Mononuclear cell (primary cell): ENCODE measurements around the gene CUTC. TPM values are rescaled to one million over a fixed set of nuclear protein-coding genes. Genes with fewer than 3 reads are reported as not detected.

Experiments used
- H3K27me3 ChIP-seq: 2 replicates; pipeline ENCODE4 v1.6.0; 2011; ENCODE audit warnings: low read length, control low read depth; ENCODE audit not compliant: insufficient read depth
- H3K4me1 ChIP-seq: 2 replicates; pipeline ENCODE4 v1.5.1; 2011; ENCODE audit warnings: mild to moderate bottlenecking, low read length, control low read depth; ENCODE audit not compliant: insufficient read depth
- H3K4me3 ChIP-seq: 2 replicates; pipeline ENCODE4 v1.5.1; 2011; ENCODE audit warnings: mild to moderate bottlenecking, low read length, moderate library complexity
- H3K9me3 ChIP-seq: 2 replicates; pipeline ENCODE4 v1.5.1; 2011; ENCODE audit warnings: low read depth, mild to moderate bottlenecking, control low read depth, low read length
- total RNA-seq: library from RNA; depleted of rRNA; stranded (reverse); fragments of >200 nt; gene quantifications from one replicate; pipeline ENCODE4 v1.2.3, GENCODE V29; 2012

CUTC gene
- total RNA-seq, 1 donor: 19.2 TPM

DNA sequence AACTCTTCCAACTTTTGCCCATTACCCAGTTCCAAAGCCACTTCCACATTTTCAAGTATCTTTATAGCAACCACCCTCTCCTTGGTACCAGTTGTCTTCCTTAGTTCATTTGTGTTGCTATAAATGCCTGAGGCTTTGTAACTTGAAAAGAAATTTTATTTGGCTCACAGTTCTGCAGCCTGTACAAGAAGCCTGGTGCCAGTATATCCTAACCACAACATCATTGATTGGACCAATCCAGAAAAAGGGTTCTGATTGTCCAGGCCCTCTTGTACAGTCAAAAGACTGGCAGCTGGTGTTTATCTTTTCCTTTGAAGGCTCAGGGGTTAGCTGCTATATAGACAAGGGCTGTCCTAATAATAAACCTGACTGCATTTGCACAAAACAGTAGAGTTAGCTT lies 29.3 kb downstream of the CUTC start:
- no peak overlapping the region for H3K4me3 ChIP-seq
- no peaks in the 10 kb centered on the region for H3K27me3 ChIP-seq
- no peaks in the 10 kb centered on the region for H3K4me1 ChIP-seq
- no peaks in the 10 kb centered on the region for H3K9me3 ChIP-seq

DNA sequence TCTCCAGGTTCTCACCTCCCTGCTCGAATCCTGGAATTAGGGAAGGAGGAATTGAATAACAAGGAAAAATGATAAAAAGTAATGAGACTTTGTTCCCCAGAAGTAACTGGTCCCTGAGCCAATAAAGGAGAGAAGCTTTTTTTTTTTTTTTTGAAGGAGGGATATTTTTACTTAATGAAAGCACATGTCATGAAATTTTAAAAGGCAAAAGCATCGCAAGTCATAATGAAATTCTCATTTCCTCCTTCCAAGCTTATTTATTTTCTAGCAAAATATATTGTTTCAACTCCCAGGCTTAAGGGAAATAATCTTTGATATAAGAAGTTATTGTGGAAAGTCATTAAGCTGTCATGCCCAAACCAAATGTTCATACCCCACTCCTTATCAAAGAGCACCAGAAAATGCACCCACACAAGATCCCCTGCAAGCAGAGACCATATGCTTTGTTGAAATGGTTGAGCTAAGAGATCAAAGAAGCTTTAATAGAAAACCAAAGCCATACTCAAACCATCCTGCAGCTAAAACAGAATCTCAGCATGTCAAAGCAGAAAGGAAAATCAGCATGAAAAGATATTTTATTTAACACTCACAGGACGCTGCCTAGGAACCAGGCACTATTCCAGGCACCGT lies 33.8 kb downstream of the CUTC start:
- Histone ChIP-seq H3K4me3 (no peak overlapping the region), H3K4me1 (no peaks in the 10 kb centered on the region), H3K27me3 (no peaks in the 10 kb centered on the region), H3K9me3 (no peaks in the 10 kb centered on the region)

DNA sequence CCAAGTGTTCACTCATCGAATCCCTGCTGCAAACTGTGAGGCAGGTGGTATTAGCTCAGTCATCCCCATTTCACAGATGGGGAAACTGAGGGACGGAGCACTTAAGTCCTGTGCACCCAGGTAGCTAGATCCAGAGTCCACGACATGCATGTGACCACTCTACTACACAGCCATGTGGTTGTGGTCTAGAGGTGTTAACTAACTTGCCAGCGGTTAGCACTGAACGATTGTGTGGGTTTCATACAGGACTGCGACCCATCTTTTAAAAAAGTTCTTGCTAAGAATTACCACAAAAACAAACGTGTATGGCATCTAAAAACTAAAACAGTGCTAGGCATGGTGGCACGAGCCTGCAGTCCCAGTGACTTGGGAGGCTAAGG lies 34.3 kb downstream of the CUTC start:
- Histone ChIP-seq H3K27me3 (no peaks in the 10 kb centered on the region), H3K4me3 (no peak overlapping the region), H3K9me3 (no peaks in the 10 kb centered on the region), H3K4me1 (no peaks in the 10 kb centered on the region)

DNA sequence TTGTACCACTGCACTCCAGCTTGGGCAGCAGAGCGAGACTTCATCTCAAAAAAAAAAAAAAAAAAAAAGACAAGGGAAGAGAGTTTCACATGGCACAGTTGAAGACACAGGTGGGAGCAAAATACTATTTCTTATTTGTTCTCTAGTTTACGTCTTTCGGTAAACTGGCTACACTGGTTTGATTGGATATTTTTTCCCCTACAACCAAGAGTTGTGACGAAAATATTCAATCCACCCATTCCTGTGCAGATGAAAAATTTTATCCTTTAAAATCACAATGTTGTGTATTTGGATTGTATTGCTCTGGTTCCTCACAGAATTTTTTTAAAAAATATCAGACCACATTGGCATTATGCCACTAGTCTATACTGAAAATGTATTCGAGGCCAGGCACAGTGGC lies 35.9 kb downstream of the CUTC start:
- H3K27me3 ChIP-seq: no peaks in the 10 kb centered on the region
- no peaks in the 10 kb centered on the region for H3K9me3 ChIP-seq
- no peaks in the 10 kb centered on the region for H3K4me1 ChIP-seq
- H3K4me3 ChIP-seq: no peak overlapping the region

DNA sequence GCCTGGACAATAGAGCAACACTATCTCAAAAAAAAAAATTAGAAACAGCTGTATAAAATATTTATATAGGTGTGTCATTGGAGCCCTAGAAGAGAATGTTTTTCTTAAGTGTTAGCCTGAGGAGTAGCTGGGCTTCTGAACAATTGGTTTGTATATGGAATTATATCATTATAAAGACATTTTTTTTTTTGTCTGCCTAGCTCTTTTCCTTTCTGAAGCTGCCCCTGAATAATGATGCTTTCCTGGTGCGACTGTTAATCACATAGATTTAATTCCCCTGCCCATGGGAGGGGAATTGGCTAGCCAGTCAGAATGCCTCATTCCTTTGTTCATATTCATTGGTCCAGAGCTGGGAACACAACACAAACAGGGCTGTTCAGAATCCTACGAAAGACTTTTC lies 36.5 kb downstream of the CUTC start:
- Histone ChIP-seq H3K9me3 (no peaks in the 10 kb centered on the region), H3K4me3 (no peak overlapping the region), H3K4me1 (no peaks in the 10 kb centered on the region)

DNA sequence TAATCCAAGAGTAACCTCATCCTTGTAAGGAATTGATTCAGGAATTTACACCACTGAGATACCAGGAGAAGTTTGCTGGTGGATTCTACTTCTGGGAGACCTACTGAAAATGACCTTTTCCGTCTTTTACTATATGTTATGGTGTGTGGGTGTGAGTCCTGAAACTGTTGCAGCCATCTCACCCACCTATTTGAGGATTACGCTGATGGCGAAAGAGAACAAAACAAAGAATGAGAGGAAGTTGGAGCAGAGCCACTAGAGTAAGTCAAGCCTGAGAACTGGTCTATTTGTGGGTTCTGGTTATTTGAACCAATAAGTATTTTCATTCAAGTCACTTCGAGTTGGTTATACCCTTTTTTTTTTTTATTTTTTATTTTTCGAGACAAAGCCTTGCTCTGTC lies 37.7 kb downstream of the CUTC start:
- Histone ChIP-seq H3K4me3 (no peak overlapping the region), H3K4me1 (no peaks in the 10 kb centered on the region), H3K9me3 (no peaks in the 10 kb centered on the region), H3K27me3 (no peaks in the 10 kb centered on the region)

More for the DNA sequence above, 36.5 kb downstream of the CUTC start:
- H3K27me3 ChIP-seq: no peaks in the 10 kb centered on the region

DNA sequence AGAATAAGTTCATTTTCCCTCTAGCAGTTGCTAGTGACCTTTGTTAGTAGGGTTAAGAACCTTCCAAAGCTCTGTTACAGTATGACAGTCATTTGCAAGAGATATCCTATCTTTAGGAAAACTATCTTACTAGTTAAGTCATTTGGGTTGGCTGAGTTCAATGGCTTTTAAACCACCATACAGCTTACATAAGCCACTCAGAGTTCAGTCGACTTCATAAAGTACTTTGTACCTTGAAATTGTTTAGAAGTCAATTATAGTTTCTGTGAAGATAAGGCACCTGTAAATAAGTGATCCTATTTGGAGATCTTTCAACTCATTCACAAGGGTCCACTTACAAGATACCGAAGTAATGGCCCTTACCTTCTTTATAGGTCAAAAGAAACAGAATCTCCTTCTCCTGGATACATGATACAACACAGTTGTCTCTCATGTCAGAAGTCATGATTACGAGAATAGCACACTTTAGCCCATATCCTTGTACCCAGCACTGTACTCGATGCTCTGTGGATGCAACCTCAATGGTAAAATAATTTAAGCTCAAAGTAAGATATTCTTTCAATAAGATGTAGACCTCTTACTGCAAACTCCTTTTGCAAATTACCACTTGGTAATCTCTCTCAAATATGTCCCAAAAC lies 38.5 kb downstream of the CUTC start:
- no peaks in the 10 kb centered on the region for H3K27me3 ChIP-seq
- no peak overlapping the region for H3K4me3 ChIP-seq
- no peaks in the 10 kb centered on the region for H3K4me1 ChIP-seq
- H3K9me3 ChIP-seq: no peaks in the 10 kb centered on the region

DNA sequence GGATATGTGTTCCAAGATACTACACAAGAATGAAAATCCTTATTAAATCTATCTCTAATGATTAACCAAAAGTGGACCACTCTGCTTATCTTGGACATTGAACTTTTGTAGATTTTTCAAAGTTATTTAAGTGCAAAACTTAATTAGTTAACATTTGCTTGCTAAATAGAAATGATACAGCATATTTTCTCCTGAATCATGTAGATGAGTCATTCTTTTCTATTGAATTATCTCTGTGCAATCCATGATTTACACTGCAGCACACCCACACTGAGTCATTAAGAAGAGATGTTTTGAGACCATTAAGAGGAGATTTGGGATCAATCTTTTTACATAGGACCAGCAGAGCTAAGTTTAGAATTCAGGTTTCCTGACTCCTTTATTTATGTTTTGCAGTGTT lies 43.8 kb downstream of the CUTC start:
- Histone ChIP-seq H3K4me3 (no peak overlapping the region), H3K9me3 (no peaks in the 10 kb centered on the region), H3K27me3 (no peaks in the 10 kb centered on the region), H3K4me1 (peaks cover 31% of the 10 kb centered on the region)

DNA sequence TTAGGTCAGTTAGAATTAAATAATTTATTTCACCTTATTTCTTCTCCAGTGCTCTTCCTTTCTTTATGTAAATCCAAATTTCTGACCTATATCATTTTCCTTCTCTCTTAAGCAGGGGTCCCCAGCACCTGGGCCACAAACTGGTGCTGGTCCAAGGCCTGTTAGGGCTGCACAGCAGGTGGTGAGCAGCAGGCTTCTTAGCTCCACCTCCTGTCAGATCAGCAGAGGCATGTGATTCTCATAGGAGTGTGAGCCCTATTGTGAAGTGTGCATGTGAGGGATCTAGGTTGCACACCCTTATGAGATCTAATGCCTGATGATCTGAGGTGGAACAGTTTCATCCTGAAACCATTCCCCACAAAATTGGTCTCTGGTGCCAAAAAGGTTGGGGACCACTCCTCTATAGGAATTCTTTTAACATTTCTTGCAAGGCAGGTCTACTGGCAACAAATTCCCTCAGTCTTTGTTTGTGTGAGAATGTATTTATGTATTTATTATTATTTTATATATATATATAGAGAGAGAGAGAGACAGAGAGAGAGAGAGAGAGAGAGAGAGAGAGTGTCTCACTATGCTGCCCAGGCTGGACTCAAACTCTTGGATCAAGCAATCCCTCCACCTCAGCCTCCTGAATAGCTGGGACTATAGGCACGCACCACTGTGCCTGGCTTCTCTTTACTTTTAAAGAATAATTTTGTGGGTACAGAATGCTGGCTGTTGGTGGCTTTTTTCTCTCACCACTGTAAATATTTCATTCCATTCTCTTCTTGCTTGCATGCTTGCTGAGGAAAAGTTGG lies 46.1 kb downstream of the CUTC start:
- Histone ChIP-seq H3K9me3 (no peaks in the 10 kb centered on the region), H3K4me3 (no peak overlapping the region), H3K4me1 (peaks cover 31% of the 10 kb centered on the region), H3K27me3 (no peaks in the 10 kb centered on the region)

DNA sequence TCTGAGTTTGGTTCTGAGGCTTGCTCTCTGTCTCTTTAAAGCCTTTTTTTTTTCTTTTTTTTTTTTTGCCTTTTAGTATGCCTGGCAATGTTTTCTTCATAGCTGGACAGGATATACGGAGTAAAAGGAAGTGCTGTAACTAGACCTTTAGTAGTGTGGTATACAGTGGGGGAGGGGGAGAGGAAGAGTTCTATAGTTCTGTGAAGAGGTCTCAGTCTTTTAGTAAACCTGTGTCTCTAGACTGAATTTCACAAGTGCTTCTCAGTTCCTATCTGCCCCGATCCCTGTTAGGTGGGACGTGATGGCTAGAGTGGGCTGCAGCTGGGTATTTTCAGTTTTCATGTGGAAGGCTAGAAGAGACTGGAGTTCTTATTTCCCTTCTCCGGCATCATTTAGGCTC lies 47.3 kb downstream of the CUTC start:
- H3K4me3 ChIP-seq: no peak overlapping the region
- peaks cover 31% of the 10 kb centered on the region for H3K4me1 ChIP-seq
- H3K9me3 ChIP-seq: no peaks in the 10 kb centered on the region
- no peaks in the 10 kb centered on the region for H3K27me3 ChIP-seq

DNA sequence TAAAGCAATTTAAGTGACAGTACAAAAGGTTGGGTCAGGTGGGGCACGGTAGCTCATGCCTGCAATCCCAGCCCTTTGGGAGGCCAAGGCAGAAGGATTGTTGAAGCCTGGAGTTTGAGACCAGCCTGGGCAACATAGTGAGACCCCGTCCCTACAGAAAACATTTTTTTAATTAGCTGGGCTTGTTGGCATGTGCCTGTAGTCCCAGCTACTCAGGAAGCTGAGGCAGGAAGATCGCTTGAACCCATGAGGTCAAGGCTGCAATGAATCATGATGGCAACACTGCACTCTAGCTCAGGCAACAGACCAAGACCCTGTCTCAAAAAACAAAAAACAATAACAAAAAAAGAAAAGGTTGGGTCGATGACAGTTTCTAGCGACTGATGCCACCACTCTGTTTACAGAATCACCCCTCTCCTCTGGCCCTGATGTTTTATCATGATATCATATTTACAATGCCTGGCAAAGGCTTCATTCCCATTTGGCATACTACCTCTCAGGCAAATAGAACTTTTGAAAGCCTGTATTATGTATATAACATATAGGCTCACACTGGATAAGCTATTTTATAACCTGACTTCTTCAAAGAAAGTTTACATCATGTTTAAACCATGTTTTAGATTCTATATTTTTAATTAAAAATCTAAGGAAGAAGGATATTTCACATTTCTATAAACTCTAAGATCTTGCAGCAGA lies 49.8 kb downstream of the CUTC start:
- H3K4me3 ChIP-seq: no peak overlapping the region
- H3K27me3 ChIP-seq: no peaks in the 10 kb centered on the region
- H3K4me1 ChIP-seq: peaks cover 22% of the 10 kb centered on the region
- H3K9me3 ChIP-seq: no peaks in the 10 kb centered on the region

DNA sequence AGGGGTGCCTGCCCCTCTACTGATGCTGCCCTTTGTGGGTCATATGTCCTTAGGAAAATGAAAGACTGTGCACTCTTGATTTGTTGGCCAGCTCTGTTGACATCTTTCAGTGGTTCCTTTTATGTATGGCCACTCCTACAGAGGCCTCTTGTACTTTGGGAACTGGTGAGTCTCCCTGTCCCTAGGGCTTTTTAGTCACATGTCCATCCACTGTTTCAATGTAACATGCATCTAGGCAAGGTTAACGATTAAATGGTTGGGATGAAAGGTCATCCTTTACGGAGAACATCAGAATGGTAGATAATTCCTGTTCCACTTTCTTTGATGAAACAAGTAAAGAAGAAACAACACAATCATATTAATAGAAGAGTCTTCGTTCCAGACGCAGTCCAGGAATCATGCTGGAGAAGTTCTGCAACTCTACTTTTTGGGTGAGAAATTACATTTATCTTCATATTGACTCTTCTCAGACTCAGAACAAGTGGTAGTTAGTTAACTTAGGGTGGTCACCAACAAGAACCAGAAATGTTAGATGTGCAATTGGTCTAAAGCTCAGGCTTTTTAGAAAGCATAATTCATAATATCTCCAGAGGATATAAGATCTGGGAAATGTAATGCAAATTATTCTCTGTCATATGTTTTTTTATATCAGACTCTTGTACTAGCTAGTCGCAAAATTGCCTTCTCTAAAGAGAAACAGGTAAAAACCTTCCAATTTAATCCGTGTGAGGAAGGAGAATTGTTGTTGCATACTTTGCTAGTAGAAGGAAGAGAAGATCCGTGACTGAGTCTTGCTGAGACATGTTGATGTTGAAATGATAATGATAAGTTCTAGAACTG lies 50.6 kb downstream of the CUTC start, which contains the start of gene ABCC2:
ABCC2 (plus strand) TSS at position 194 of the 840 bp plus-strand sequence; CDS start at position 399, 205 bp downstream.
- no peak within 1 kb of the TSS for H3K4me3 ChIP-seq
- peaks cover 16% of the 10 kb centered on the region for H3K4me1 ChIP-seq
- no peaks in the 10 kb centered on the region for H3K27me3 ChIP-seq
- no peaks in the 10 kb centered on the region for H3K9me3 ChIP-seq

DNA sequence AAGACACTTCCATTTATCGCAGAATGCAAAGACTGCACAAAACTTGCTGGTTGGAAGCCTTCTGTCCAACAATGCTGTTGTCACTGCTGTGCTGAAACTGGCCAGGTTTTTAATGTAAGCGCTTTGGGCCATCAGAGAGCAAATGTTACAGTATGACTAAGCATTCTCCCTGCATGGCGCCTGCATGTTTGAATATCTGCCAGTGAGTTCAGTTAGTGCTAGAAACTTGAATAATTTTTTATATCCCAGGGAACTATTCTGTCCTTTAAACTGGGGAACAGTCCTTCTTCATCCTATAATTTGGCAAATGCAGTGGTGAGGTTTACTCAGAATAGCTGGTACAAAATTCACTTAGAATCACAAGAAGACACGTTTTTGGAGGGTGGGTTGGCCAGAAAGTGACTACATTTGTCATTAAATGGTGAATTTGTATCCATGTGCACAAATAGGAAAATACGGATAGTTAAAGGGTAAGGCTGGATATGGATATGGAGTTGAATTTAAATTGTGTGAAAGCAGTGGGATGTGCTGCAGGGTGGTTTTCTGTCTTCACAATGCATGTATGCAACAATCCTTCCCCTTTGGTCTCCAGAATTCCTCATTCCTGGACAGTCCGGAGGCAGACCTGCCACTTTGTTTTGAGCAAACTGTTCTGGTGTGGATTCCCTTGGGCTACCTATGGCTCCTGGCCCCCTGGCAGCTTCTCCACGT lies 52.1 kb downstream of the CUTC start:
- H3K9me3 ChIP-seq: no peaks in the 10 kb centered on the region
- H3K4me3 ChIP-seq: no peak overlapping the region
- peaks cover 8% of the 10 kb centered on the region for H3K4me1 ChIP-seq
- no peaks in the 10 kb centered on the region for H3K27me3 ChIP-seq
